ENCODE results near the gene AP1G2. TPM values are rescaled to one million over a fixed set of nuclear protein-coding genes. Genes with fewer than 3 reads are reported as not detected.

The AP1G2 gene
- total RNA-seq, 1 donor from 2014 or later: 146 TPM

GRCh38 chr14:23513818-23514643 is 53.6 kb downstream of the AP1G2 start:
- ATAC-seq (no peak), DNase-seq (no peak)
- Histone ChIP-seq H3K27me3 (ENCODE audit: low read depth) (no peaks in the 10 kb centered on the region), H3K36me3 (no peaks in the 10 kb centered on the region), H3K27ac (no peak overlapping the region), H3K9me3 (no peaks in the 10 kb centered on the region), H3K4me1 (no peaks in the 10 kb centered on the region), H3K4me3 (no peak overlapping the region)
- intact Hi-C loops (cut with DNase I): no loop called here
- no peak for TF ChIP-seq CTCF (IDR thresholded peaks at IDR 0.05)

- H3K27ac ChIP-seq: no peak overlapping the region
- DNase-seq: no peak
- no peak for TF ChIP-seq CTCF (IDR thresholded peaks at IDR 0.05)
Measured at GRCh38 chr14:23513005-23513817, 54.4 kb downstream of the AP1G2 start.

DNA sequence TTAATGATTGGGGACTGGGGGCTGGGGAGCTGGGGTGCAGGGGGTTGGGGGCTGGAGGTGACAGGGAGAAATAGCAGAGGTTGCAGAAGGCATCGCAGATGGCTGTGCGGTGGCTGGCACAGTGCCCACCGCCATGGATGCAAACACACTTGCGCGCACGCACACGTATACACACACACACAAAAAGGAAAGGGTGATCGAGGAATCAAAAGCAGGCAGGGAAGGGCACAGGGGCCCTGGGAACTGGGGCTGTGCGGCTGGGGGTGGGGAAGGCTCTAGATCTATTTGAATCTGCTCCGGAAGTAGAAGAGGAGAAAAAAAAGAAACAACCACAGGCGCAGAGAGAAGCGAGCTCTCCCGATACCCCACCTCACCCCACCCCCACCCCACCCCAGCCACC is 55.4 kb downstream of the AP1G2 start:
- Histone ChIP-seq H3K36me3 (no peaks in the 10 kb centered on the region), H3K27me3 (ENCODE audit: low read depth) (no peaks in the 10 kb centered on the region), H3K4me1 (no peaks in the 10 kb centered on the region), H3K9me3 (no peaks in the 10 kb centered on the region), H3K4me3 (no peak overlapping the region), H3K27ac (no peak overlapping the region)
- DNase-seq: no peak
- intact Hi-C loops (cut with DNase I): no loop called here
- no peak for TF ChIP-seq CTCF (IDR thresholded peaks at IDR 0.05)
- ATAC-seq: no peak

More at GRCh38 chr14:23513005-23513817, 54.4 kb downstream of the AP1G2 start:
- Histone ChIP-seq H3K27me3 (ENCODE audit: low read depth) (no peaks in the 10 kb centered on the region), H3K9me3 (no peaks in the 10 kb centered on the region), H3K4me1 (no peaks in the 10 kb centered on the region), H3K4me3 (no peak overlapping the region), H3K36me3 (no peaks in the 10 kb centered on the region)
- intact Hi-C loops (cut with DNase I): no loop called here
- no peak for ATAC-seq

Other genes starting within 250 kb of the AP1G2 start
- 122 TPM for gene PABPN1, start 246.3 kb downstream of the AP1G2 start, total RNA-seq
- 10.6 TPM for gene SLC22A17, start 214.9 kb downstream of the AP1G2 start, total RNA-seq
- 11.5 TPM for gene EFS, start 202.6 kb downstream of the AP1G2 start, total RNA-seq
- not detected for gene IL25, start 195.0 kb downstream of the AP1G2 start, total RNA-seq
- 1.4 TPM for gene CMTM5, start 190.7 kb downstream of the AP1G2 start, total RNA-seq
- 0.62 TPM for gene MYH6, start 159.5 kb downstream of the AP1G2 start, total RNA-seq
- gene MYH7, start 132.1 kb downstream of the AP1G2 start, total RNA-seq: 0.09 TPM
- gene NGDN, start 98.1 kb downstream of the AP1G2 start, total RNA-seq: 33.3 TPM
- gene ZFHX2, start 16.0 kb downstream of the AP1G2 start, total RNA-seq: 5.1 TPM
- 19.1 TPM for gene THTPA, start 11.5 kb downstream of the AP1G2 start, total RNA-seq
- 5.1 TPM for gene JPH4, start 11.0 kb upstream of the AP1G2 start, total RNA-seq
- 1.2 TPM for gene DHRS2, start 68.6 kb upstream of the AP1G2 start, total RNA-seq